ENCODE measurements around the gene SLC34A1. TPM values are rescaled to one million over a fixed set of nuclear protein-coding genes. Genes with fewer than 3 reads are reported as not detected.

SLC34A1 gene
- total RNA-seq, 1 experiment from 2014 or later = not detected

DNA sequence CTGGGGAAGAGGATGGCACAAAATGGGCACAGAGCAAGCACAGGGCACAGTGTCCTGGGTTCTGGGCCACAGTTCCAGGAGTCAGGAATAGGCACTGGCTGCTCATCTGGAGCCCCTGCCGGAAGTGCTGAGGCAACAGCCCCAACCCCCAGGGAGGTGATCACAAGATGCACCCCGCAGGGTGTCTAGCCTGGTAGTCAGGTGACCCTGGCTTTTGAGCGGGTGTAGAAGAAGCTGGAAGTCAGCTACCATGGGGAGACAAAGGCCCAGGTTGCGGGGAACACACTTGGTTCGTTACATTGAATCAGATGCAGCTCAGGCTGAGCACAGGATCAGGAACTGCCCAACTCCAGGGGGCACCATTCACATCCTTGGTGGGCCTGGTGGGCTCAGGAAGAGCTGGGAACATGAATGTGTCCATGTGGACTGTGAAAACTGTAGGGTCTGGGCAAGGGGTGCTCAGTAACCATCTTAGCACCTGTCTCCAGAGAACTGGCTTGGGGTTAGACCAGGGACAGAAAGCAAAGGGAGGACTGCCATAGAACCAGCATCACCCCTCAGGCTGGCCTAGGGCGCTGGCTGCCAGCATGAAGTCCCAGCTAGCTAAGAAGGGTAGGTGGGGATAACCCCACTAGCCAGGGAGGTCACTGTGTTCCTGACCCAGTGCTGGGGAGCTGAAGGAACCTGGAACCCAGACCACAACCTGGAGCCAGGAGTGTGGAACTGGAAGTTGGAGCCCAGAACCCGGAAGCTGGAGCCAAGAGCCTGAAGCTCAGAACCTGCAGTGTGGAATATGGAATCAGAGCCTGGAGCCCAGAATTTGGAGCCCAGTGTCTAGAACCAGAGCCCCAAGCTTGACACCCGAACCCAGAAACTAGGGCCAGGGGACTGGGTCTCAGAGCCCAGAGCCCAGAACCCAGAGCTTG is 6.1 kb upstream of the SLC34A1 start:
- no peaks in the 10 kb centered on the region for H3K4me1 ChIP-seq (ENCODE audit: insufficient read depth, low read length, poor library complexity, severe bottlenecking)
- H3K9me3 ChIP-seq (ENCODE audit: low read depth, low read length, poor library complexity, severe bottlenecking) = no peaks in the 10 kb centered on the region
- no peaks in the 10 kb centered on the region for H3K27me3 ChIP-seq (replicated peaks; ENCODE audit: insufficient read depth, low read depth, low read length, poor library complexity)
- ChIA-PET POLR2A (ENCODE audit: low non-redundant PET) (no interaction called here), CTCF (interaction anchor here (2.0 kb wide), 1 partner anchor 12 kb away, joined by 7 read pairs; no protein-coding TSS in a partner anchor)
- intact Hi-C loops (cut with micrococcal nuclease; ENCODE audit: unreplicated experiment) = no loop called here
- BruUV-seq (replicated peaks) = no TSS peak
- no peaks in the 10 kb centered on the region for H3K36me3 ChIP-seq (ENCODE audit: insufficient read depth, low read length, poor library complexity, severe bottlenecking)
- H3K27ac ChIP-seq (ENCODE audit: low read depth, low read length, poor library complexity, severe bottlenecking) = no peak overlapping the region
- no peak overlapping the region for H3K4me3 ChIP-seq (ENCODE audit: low read depth, low read length, poor library complexity, severe bottlenecking)
- TF ChIP-seq, protein P1, sequence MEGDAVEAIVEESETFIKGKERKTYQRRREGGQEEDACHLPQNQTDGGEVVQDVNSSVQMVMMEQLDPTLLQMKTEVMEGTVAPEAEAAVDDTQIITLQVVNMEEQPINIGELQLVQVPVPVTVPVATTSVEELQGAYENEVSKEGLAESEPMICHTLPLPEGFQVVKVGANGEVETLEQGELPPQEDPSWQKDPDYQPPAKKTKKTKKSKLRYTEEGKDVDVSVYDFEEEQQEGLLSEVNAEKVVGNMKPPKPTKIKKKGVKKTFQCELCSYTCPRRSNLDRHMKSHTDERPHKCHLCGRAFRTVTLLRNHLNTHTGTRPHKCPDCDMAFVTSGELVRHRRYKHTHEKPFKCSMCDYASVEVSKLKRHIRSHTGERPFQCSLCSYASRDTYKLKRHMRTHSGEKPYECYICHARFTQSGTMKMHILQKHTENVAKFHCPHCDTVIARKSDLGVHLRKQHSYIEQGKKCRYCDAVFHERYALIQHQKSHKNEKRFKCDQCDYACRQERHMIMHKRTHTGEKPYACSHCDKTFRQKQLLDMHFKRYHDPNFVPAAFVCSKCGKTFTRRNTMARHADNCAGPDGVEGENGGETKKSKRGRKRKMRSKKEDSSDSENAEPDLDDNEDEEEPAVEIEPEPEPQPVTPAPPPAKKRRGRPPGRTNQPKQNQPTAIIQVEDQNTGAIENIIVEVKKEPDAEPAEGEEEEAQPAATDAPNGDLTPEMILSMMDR (conservative IDR thresholded peaks at IDR 0.05; ENCODE audit: low read depth, low read length) = no peak
- no peak for TF ChIP-seq EZH2 (IDR thresholded peaks at IDR 0.05; ENCODE audit: borderline replicate concordance, low read depth, low read length, poor library complexity, severe bottlenecking)
- no peak for DNase-seq (ENCODE audit: low spot score)

DNA sequence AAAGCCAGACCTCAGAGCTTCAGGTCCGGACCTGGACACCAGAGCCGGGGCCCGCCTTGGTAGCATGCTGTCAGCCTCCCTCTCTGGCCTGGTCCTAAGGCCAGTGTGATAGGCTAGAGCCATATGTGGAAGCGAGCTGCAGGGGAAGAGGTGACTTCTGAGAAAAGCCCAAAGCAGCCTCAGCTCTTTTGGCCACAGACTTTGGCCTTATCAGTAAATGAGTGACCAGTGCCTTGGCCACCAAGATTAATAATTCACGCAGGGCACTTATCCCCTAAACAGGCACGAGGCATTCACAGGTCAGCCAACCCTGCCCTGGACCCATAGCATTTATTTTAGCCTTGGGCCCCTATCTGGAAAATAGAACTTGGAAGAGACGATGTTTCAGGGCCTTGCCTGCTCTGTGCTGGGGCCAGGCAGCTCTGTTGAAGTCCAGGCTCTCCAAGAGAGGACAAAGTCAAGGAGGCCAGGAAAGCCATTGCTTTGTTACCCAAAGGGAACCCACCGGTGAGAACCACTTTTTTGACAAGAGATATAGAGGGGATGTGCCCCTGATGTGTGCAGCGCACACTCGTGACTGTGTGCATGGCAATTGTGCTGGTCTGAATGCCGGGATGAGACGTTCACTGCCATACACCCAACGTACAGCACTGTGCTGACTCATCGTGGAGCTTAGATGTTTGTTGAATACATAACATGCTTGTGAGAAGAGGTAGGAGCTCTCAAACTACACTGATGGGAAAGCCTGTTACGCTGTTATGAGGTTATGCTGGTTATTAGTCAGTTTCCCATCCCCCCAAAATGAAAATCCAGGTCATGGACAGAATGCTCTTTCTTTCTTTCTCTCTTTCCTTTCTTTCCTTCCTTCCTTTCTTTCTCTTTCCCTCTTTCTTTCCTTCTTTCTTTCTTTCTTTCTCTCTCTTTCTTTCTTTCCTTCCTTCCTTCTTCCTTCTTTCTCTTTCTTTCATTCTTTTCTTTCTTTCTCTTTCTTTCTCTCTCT is 5.0 kb upstream of the SLC34A1 start:
- Histone ChIP-seq H3K27me3 (replicated peaks; ENCODE audit: insufficient read depth, low read depth, low read length, poor library complexity) (no peaks in the 10 kb centered on the region), H3K27ac (ENCODE audit: low read depth, low read length, poor library complexity, severe bottlenecking) (no peak overlapping the region), H3K4me1 (ENCODE audit: insufficient read depth, low read length, poor library complexity, severe bottlenecking) (no peaks in the 10 kb centered on the region), H3K4me3 (ENCODE audit: low read depth, low read length, poor library complexity, severe bottlenecking) (no peak overlapping the region), H3K36me3 (ENCODE audit: insufficient read depth, low read length, poor library complexity, severe bottlenecking) (no peaks in the 10 kb centered on the region), H3K9me3 (ENCODE audit: low read depth, low read length, poor library complexity, severe bottlenecking) (no peaks in the 10 kb centered on the region)
- peak; percentile 34 for DNase-seq (ENCODE audit: low spot score)
- intact Hi-C loops (cut with micrococcal nuclease; ENCODE audit: unreplicated experiment) = no loop called here
- BruUV-seq (replicated peaks) = no TSS peak
- ChIA-PET POLR2A (ENCODE audit: low non-redundant PET) (no interaction called here), CTCF (interaction anchor here (0.7 to 2.0 kb wide), 4 partner anchors 10 to 30 kb away, joined by 4 to 8 read pairs (median 6); no protein-coding TSS in a partner anchor)
- TF ChIP-seq EZH2 (IDR thresholded peaks at IDR 0.05; ENCODE audit: borderline replicate concordance, low read depth, low read length, poor library complexity, severe bottlenecking) = no peak
- TF ChIP-seq, protein P1 (conservative IDR thresholded peaks at IDR 0.05; ENCODE audit: low read depth, low read length) = no peak

DNA sequence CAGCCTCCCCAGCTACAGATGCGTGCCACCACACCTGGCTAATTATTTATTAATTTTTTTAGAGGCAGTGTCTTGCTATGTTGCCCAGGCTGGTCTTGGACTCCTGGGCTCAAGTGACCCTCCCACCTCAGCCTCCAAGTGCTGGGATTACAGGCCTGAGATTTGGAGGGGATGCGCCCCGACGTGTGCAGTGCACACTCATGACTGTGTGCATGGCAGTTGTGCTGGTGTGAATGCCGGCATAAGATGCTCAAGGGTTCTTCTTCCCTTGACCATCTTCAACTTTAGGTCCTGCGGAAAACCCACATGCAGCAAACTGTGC is 3.5 kb upstream of the SLC34A1 start:
- no peaks in the 10 kb centered on the region for H3K27me3 ChIP-seq (replicated peaks; ENCODE audit: insufficient read depth, low read depth, low read length, poor library complexity)
- H3K36me3 ChIP-seq (ENCODE audit: insufficient read depth, low read length, poor library complexity, severe bottlenecking) = no peaks in the 10 kb centered on the region
- intact Hi-C loops (cut with micrococcal nuclease; ENCODE audit: unreplicated experiment) = no loop called here
- no peak overlapping the region for H3K4me3 ChIP-seq (ENCODE audit: low read depth, low read length, poor library complexity, severe bottlenecking)
- DNase-seq (ENCODE audit: low spot score) = no peak
- BruUV-seq (replicated peaks) = no TSS peak
- ChIA-PET POLR2A (ENCODE audit: low non-redundant PET) (no interaction called here), CTCF (no interaction called here)
- no peaks in the 10 kb centered on the region for H3K4me1 ChIP-seq (ENCODE audit: insufficient read depth, low read length, poor library complexity, severe bottlenecking)
- no peaks in the 10 kb centered on the region for H3K9me3 ChIP-seq (ENCODE audit: low read depth, low read length, poor library complexity, severe bottlenecking)
- H3K27ac ChIP-seq (ENCODE audit: low read depth, low read length, poor library complexity, severe bottlenecking) = no peak overlapping the region
- TF ChIP-seq, protein P1 (conservative IDR thresholded peaks at IDR 0.05; ENCODE audit: low read depth, low read length) = no peak
- no peak for TF ChIP-seq EZH2 (IDR thresholded peaks at IDR 0.05; ENCODE audit: borderline replicate concordance, low read depth, low read length, poor library complexity, severe bottlenecking)

Measured in A673 (cell line).